T-helper 9 cell (primary cell): ENCODE measurements around the gene PTH2.
"Not testable (repeated sequence)": the region's sequence is repeated elsewhere in the genome, so short reads cannot be mapped to it uniquely, and the experiment has no call there.

Experiments used
- DNase-seq: peaks from one replicate; pipeline ENCODE4 v3.0.0-alpha.2; 2020

Gene PTH2

GRCh38 chr19:49374665-49375434 is 48.4 kb downstream of the PTH2 start:
- DNase-seq: no peak

GRCh38 chr19:49373174-49373573 is 50.1 kb downstream of the PTH2 start:
- not testable (repeated sequence) for DNase-seq
